ENCODE data around the gene RPL39L.

DNA sequence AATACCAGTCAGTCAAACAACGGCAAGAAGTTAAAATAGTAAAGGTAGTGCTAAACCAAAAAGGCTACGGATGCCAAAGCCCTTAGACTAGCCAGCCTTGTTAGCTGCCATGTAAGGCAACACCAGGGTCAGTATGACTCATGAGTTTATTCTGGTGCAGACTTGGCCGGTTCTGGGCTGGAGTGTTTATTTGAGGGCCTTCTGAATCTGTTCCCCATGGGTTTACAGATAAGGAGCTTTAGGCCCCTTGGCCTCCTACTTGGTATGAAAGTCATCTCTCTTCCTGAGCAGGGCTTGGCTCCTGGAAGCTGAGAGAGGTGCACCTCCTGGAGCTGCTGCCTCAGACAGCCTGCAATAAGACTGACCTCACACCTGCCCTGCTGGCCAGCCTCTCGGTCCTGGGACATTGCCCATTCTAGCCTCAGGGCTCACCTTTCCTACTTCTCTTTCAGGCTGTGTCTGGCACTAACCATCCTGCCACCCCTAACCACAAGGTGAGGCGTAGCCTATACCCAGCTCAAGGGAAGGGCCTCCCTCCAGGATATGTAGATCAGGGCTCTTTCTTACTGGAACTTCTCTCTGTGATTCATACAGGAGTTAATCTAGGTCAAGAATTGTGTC is 47.6 kb upstream of the RPL39L start:
- peak in 1 of 3 experiments; percentile 4 for TF ChIP-seq CTCF (IDR thresholded peaks at IDR 0.05)
- peak; percentile 30 to 34 for TF ChIP-seq POLR2AphosphoS5 (IDR thresholded peaks at IDR 0.05)
- TF ChIP-seq POLR2A (IDR thresholded peaks at IDR 0.05; ENCODE audit: low read depth): no peak

All from esophagus muscularis mucosa (tissue), 3 donors.